Fibroblast of pulmonary artery (primary cell): Measurements from ENCODE around the gene FBXW5.

Source experiments
- DNase-seq: peaks from one replicate; pipeline ENCODE4 v3.0.0-alpha.2; 2010; ENCODE audit warnings: low read depth
- H3K4me3 ChIP-seq: replicated peaks from 2 replicates; pipeline ENCODE4 v1.5.1; 2011; ENCODE audit warnings: low read depth, mild to moderate bottlenecking, control low read depth, low read length, moderate library complexity
- TF ChIP-seq, protein P1 (sequence below): IDR thresholded peaks from 2 replicates; pipeline ENCODE4 v1.5.1; 2011; ENCODE audit warnings: mild to moderate bottlenecking, control low read depth, low read length, inconsistent platforms; ENCODE audit errors: missing control alignments

FBXW5 gene

DNA sequence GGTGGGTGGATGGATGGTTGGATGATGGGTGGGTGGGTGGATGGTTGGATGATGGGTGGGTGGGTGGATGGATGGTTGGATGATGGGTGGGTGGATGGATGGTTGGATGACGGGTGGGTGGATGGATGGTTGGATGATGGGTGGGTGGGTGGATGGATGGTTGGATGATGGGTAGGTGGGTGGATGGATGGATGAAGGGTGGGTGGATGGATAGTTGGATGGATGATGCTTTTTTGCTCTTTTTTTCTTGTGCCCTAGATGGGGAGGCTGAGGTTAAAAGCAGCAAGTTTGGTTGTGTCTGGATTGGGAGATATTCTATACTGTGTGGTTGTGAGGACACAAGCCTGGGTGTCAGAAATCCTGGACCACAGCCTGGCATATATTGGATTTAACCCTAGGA, 12.9 kb upstream of the FBXW5 start:
- H3K4me3 ChIP-seq = no peak overlapping the region
- DNase-seq = no peak
- TF ChIP-seq, protein P1, sequence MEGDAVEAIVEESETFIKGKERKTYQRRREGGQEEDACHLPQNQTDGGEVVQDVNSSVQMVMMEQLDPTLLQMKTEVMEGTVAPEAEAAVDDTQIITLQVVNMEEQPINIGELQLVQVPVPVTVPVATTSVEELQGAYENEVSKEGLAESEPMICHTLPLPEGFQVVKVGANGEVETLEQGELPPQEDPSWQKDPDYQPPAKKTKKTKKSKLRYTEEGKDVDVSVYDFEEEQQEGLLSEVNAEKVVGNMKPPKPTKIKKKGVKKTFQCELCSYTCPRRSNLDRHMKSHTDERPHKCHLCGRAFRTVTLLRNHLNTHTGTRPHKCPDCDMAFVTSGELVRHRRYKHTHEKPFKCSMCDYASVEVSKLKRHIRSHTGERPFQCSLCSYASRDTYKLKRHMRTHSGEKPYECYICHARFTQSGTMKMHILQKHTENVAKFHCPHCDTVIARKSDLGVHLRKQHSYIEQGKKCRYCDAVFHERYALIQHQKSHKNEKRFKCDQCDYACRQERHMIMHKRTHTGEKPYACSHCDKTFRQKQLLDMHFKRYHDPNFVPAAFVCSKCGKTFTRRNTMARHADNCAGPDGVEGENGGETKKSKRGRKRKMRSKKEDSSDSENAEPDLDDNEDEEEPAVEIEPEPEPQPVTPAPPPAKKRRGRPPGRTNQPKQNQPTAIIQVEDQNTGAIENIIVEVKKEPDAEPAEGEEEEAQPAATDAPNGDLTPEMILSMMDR = no peak

DNA sequence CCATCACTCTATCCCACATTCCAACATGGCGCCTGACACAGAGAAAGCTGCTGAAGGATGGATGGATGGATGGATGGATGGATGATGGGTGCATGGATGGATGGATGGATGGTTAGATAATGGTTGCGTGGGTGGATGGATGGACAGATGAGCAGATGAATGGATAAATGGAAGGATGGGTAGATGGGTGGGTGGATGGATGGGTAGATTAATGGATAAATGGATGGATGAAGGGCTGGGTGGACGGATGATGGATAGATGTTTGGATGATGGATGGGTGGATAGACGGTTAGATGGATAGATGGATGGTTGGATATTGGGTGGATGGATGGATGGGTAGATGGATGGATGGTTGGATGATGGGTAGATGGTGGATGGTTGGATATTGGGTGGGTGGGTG, 12.1 kb upstream of the FBXW5 start:
- no peak for DNase-seq
- TF ChIP-seq, protein P1 = no peak
- H3K4me3 ChIP-seq = no peak overlapping the region

DNA sequence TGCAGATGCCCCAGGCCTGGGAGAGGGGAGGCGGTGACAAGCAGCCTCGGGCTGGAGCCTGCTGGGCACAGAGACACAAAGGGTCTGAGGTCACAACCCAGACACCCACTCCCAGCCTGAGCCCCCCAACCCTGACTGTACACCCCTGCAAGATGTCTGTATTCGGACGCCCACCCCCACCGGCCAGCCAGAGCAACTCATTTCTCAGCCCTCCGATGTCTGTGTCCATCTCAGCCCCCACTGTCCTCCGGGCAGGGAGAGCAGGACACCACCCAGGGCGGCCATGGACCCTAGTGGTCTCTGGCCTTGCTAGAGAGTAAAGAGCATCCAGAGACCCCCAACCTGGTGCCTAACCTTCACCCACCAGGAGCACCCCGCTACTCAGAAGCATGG, 11.4 kb upstream of the FBXW5 start:
- TF ChIP-seq, protein P1 = no peak
- no peak overlapping the region for H3K4me3 ChIP-seq
- no peak for DNase-seq

DNA sequence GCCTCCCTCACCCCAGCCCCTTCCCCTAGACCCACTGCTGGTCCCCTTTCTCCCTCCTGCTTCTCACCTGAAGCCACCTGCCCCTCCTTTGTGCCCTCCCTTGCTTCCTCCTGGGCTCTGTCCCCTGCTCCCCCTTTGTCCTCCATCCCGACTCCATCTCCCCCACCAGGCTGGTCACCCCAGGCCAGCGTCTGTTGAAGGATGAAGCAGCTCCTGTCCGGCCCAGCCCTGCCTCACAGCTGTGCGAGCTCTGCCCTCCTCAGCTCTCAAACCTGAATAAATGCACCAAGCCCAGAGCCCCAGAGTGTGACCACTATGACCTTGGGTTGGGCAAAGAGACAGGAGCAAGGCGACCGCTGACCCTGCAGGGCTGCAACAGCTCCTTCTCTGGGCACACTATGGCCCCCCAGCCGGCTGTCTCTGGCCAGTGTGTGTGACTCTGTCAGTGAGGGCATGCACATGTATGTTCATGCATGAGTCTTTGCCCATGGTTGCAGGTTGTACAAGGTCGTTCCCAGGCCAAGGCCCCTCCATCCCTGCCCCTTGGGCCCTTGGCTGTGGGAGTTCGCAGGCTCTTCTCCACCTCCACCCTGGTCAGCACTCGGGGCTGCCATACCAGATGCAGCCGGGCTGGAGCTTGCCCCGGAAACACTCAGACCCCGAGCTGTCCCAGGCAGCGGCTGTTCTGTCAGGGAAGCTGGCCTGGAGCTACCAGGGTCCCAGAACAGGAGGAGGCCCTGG, 10.8 kb upstream of the FBXW5 start:
- DNase-seq = no peak
- TF ChIP-seq, protein P1 = no peak
- H3K4me3 ChIP-seq = no peak overlapping the region

DNA sequence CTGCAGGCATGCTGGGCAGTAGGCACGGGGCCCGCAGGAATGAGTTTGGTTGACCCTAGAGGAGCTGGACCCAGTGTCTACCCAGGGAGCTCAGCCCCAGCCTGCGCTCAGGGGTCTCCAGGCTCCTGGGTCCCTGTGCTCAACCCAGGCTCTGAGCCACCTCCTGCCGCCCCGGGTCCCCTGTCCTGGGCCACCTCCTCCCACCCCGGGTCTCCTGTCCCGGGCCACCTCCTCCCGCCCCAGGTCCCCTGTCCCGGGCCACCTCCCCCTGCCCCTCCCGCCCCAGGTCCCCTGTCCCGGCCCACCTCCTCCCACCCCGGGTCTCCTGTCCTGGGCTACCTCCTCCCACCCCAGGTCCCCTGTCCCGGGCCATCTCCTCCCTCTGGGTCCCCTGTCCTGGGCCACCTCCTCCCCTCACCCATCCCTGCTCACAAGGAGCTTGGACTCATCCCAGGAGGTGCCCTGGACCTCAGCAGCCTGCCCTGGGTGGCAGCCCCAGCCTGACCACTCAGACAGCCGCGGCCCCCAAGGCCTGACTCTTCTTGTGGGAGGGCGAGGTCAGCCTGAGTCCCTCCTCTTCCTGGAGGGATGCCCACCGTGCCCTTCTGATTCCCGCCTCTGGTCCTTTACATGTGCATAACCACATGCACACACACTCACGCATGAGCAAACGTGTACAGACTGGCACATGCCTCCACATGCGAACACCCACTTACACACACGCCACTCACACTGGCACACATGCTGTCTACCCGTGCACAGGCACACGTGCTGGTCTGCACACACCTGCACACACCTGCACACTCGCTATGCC, 9.9 kb upstream of the FBXW5 start:
- TF ChIP-seq, protein P1 = no peak
- DNase-seq = no peak
- H3K4me3 ChIP-seq = no peak overlapping the region

DNA sequence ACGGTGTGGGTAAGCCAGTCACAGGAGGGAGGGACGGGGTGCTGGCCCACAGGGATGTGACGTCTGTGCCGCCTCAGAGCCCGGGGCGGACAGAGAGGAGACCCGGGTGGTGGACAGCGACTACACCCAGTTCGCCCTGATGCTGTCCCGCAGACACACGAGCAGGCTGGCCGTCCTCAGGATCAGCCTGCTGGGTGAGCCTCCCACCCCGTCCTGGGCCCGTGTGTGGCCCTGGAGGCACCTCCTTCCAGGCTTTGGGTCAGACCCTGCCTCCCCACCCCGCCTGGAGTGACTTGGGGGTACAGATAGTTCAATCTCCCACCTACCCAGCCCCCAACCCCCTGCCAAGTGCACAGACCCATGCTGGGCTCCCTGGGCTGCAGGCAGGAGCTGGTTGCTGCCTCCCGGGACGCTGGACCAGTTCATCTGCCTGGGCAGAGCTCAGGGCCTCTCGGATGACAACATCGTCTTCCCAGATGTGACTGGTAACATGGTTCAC, 9.3 kb upstream of the FBXW5 start:
- TF ChIP-seq, protein P1 = no peak
- H3K4me3 ChIP-seq = no peak overlapping the region
- DNase-seq = no peak
